Natural killer cell (primary cell): ENCODE measurements around the gene CDC42BPA. TPM values are rescaled to one million over a fixed set of nuclear protein-coding genes. Genes with fewer than 3 reads are reported as not detected.

Experiments
- ATAC-seq, 3 donors: fragments of 150-1000 bp in 2 of 3; fragments of 200-7000 bp in 1 of 3; cut with Tn5 transposase; 1 replicate in 1 of 3; 2 replicates in 2 of 3; pipeline ENCODE4 v1.10.0; 2021; ENCODE audit warnings: mild to moderate bottlenecking in 2 of 3, moderate library complexity in 2 of 3
- DNase-seq, 2 donors: peaks; one replicate each; pipeline versions ENCODE4 v3.0.0 to v3.0.0-alpha.2; 2013 to 2021; ENCODE audit warnings: mixed read lengths in 1 of 2
- H3K27ac ChIP-seq: one replicate; pipeline ENCODE4 v1.5.1; 2013; ENCODE audit warnings: mild to moderate bottlenecking, low read length
- H3K27me3 ChIP-seq: one replicate; pipeline ENCODE4 v1.6.1; 2013; ENCODE audit warnings: low read length; ENCODE audit not compliant: control insufficient read depth, insufficient read depth
- H3K36me3 ChIP-seq: one replicate; pipeline ENCODE4 v1.6.1; 2013; ENCODE audit warnings: low read length; ENCODE audit not compliant: control insufficient read depth, insufficient read depth
- H3K4me1 ChIP-seq: one replicate; pipeline ENCODE4 v1.6.1; 2013; ENCODE audit warnings: low read length; ENCODE audit not compliant: control insufficient read depth, insufficient read depth
- H3K4me3 ChIP-seq: one replicate; pipeline ENCODE4 v1.5.1; 2013; ENCODE audit warnings: low read length
- H3K9me3 ChIP-seq: one replicate; pipeline ENCODE4 v1.6.1; 2013; ENCODE audit warnings: low read length; ENCODE audit not compliant: control insufficient read depth, insufficient read depth
- H3K27ac Mint-ChIP-seq, 2 donors: one replicate each; pipeline ENCODE4 v1.8.0; 2022; ENCODE audit warnings: mild to moderate bottlenecking in 2 of 2, mixed read lengths in 2 of 2, moderate library complexity in 1 of 2
- H3K27me3 Mint-ChIP-seq, 2 donors: one replicate each; pipeline ENCODE4 v1.8.0; 2022; ENCODE audit warnings: low read depth in 2 of 2, mixed read lengths in 2 of 2
- H3K36me3 Mint-ChIP-seq: one replicate; pipeline ENCODE4 v1.8.0; 2022; ENCODE audit warnings: mixed read lengths
- H3K4me1 Mint-ChIP-seq, 2 donors: one replicate each; pipeline ENCODE4 v1.8.0; 2022; ENCODE audit warnings: mixed read lengths in 2 of 2
- H3K4me3 Mint-ChIP-seq: one replicate; pipeline ENCODE4 v1.8.0; 2022; ENCODE audit warnings: mild to moderate bottlenecking, moderate library complexity, mixed read lengths
- H3K9me3 Mint-ChIP-seq, 2 donors: one replicate each; pipeline ENCODE4 v1.8.0; 2022; ENCODE audit warnings: mixed read lengths in 2 of 2
- WGBS: methylation state at CpG from one replicate; pipeline ENCODE4 v1.1.7; 2013; ENCODE audit warnings: missing lambda C conversion rate; ENCODE audit not compliant: insufficient coverage; 5-methylcytosine and 5-hydroxymethylcytosine counted together
- intact Hi-C: fragments of 100-400 bp; cut with micrococcal nuclease; formaldehyde crosslinking; loops from one replicate; pipeline ENCODE4 v1.14.2; 2022
- total RNA-seq, 4 donors: library from RNA; stranded (reverse); fragments of 120-200 nt in 1 of 4; gene quantifications; one replicate each; pipeline versions ENCODE4 v1.2.3 to v1.2.4, GENCODE V29; 2013 to 2022
- TF ChIP-seq, protein P1 (sequence below): fragments of 200-600 bp; IDR thresholded peaks from one replicate; pipeline ENCODE4 v1.8.0; 2022; ENCODE audit warnings: antibody characterized with exemption

CDC42BPA gene
- total RNA-seq, 3 donors from 2014 or later (not counting 1 experiment from before 2014, with no cell fraction given) = 0.14 to 2.4 (median 0.77) TPM

DNA sequence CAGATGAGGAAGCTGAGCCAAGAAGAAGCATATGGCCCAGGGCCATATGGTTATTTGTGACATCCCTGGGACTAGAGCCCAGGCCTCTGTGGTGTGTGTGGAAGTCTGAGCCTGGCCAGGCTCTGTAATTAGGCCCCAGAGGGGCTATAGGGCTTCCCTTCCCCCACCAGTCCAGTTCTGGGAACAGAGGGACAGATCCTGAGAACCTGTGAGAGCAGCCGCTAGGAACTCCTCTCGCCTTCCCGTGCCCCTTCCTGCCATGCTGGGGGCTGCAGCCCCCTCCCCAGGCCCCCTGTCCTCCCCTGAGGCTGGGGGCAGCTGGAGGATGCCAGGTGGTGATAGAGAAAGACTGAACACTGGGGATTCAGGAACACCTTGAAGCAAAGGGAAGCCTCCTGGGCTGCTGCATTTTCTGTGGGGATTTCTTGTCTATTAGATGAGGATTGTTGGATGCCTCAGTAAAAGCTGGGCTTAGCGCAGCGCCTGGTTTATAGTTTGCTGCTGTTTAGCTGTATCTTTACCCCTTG, 344.9 kb downstream of the CDC42BPA start:
- ATAC-seq (no peak), DNase-seq (no peak)
- Histone ChIP-seq H3K9me3 (no peaks in the 10 kb centered on the region), H3K27me3 (no peaks in the 10 kb centered on the region), H3K4me1 (no peaks in the 10 kb centered on the region), H3K4me3 (no peak overlapping the region), H3K27ac (no peak overlapping the region), H3K36me3 (peaks cover 6% of the 10 kb centered on the region)
- TF ChIP-seq, protein P1, sequence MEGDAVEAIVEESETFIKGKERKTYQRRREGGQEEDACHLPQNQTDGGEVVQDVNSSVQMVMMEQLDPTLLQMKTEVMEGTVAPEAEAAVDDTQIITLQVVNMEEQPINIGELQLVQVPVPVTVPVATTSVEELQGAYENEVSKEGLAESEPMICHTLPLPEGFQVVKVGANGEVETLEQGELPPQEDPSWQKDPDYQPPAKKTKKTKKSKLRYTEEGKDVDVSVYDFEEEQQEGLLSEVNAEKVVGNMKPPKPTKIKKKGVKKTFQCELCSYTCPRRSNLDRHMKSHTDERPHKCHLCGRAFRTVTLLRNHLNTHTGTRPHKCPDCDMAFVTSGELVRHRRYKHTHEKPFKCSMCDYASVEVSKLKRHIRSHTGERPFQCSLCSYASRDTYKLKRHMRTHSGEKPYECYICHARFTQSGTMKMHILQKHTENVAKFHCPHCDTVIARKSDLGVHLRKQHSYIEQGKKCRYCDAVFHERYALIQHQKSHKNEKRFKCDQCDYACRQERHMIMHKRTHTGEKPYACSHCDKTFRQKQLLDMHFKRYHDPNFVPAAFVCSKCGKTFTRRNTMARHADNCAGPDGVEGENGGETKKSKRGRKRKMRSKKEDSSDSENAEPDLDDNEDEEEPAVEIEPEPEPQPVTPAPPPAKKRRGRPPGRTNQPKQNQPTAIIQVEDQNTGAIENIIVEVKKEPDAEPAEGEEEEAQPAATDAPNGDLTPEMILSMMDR = no peak
- intact Hi-C loops = no loop called here
- peaks cover 9 to 10% of the 10 kb centered on the region in 2 donors for H3K4me1 Mint-ChIP-seq
- H3K27me3 Mint-ChIP-seq = no peaks in the 10 kb centered on the region
- 91% methylated on average over 5 of the region's 5 CpGs for WGBS
- peak overlapping the region in 1 of 2 donors; percentile 29 for H3K27ac Mint-ChIP-seq
- peaks cover 0 to 6% of the 10 kb centered on the region in 2 donors for H3K9me3 Mint-ChIP-seq
- no peak overlapping the region for H3K4me3 Mint-ChIP-seq
- peaks cover 10% of the 10 kb centered on the region for H3K36me3 Mint-ChIP-seq

DNA sequence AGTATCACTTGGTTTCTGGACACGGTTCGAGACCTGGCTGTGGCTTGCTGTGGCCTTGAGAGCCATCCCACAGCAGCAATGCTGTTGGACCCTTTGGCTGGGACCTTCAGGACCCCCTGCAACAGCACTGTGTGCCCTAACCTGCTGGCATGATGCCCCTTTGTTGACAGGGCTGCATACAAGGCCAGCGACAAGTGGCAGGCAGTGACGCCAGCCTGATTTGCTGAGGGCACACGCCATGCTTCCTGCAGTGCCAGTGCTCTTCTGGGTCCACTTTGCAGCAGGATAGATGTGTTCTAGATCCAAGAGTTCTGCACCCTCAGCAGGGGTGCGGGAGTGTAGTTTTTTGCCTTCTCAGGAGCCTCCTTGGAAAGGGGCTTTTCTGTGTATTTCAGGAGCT, 345.4 kb downstream of the CDC42BPA start:
- peaks cover 10% of the 10 kb centered on the region for H3K36me3 Mint-ChIP-seq
- no peak for ATAC-seq
- Histone ChIP-seq H3K4me3 (no peak overlapping the region), H3K27ac (no peak overlapping the region), H3K4me1 (no peaks in the 10 kb centered on the region), H3K9me3 (no peaks in the 10 kb centered on the region), H3K36me3 (peaks cover 6% of the 10 kb centered on the region), H3K27me3 (no peaks in the 10 kb centered on the region)
- H3K27ac Mint-ChIP-seq = peak overlapping the region in 1 of 2 donors; percentile 29
- intact Hi-C loops = no loop called here
- peaks cover 12 to 13% of the 10 kb centered on the region in 2 donors for H3K4me1 Mint-ChIP-seq
- no peak for DNase-seq
- TF ChIP-seq, protein P1 = no peak
- 95% methylated on average over 6 of the region's 6 CpGs for WGBS
- H3K27me3 Mint-ChIP-seq = no peaks in the 10 kb centered on the region
- no peak overlapping the region for H3K4me3 Mint-ChIP-seq
- peaks cover 0 to 6% of the 10 kb centered on the region in 2 donors for H3K9me3 Mint-ChIP-seq

DNA sequence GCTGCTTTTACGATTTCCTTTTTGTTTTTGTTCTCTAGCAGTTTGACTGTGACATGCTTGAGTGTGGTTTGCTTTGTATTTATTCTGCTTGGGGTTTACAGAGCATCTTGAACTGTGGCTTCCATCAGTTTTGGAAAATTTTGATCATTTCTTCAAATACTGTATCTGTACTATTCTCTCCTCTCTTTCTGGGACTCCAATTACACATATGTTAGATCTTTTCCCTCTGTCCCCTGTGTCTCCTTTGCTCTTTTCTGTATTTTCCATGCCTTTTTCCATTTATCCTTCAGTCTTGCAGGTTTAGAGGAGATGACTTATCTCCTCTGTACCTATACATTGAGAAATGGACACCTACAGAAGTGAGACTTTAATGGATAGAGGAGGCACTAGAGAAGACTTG, 346.5 kb downstream of the CDC42BPA start:
- ATAC-seq (no peak), DNase-seq (no peak)
- WGBS = 100% methylated on average over 1 of the region's 1 CpG
- Mint-ChIP-seq H3K4me3 (no peak overlapping the region), H3K36me3 (peaks cover 10% of the 10 kb centered on the region), H3K9me3 (peaks cover 0 to 6% of the 10 kb centered on the region in 2 donors), H3K4me1 (peaks cover 12 to 13% of the 10 kb centered on the region in 2 donors), H3K27me3 (no peaks in the 10 kb centered on the region), H3K27ac (no peak overlapping the region)
- Histone ChIP-seq H3K36me3 (peaks cover 6% of the 10 kb centered on the region), H3K4me1 (no peaks in the 10 kb centered on the region), H3K27me3 (no peaks in the 10 kb centered on the region), H3K9me3 (no peaks in the 10 kb centered on the region), H3K27ac (no peak overlapping the region), H3K4me3 (no peak overlapping the region)
- intact Hi-C loops = no loop called here
- TF ChIP-seq, protein P1 = no peak

DNA sequence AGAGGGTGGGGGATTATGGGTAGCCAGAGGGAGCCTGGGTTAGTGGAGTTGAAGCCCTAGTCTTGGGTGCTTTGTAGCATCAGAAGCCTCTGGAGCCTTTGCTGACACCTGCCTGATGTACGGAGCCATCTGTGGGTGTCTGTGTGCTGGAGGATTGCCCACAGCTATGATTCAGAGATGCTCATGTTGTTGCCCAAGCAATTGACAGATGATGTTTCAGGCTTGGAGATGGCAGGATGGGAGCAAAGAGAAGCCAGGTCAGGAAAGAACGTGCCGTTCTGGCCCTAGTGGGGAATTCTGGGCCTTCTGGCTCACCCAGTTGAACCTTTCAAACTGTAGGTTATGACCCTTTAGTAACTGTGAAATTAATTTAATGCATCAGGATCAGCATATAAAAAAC, 350.6 kb downstream of the CDC42BPA start:
- intact Hi-C loops = no loop called here
- Histone ChIP-seq H3K36me3 (peaks cover 19% of the 10 kb centered on the region), H3K27ac (no peak overlapping the region), H3K4me3 (no peak overlapping the region), H3K27me3 (no peaks in the 10 kb centered on the region), H3K9me3 (no peaks in the 10 kb centered on the region), H3K4me1 (no peaks in the 10 kb centered on the region)
- H3K4me1 Mint-ChIP-seq = peaks cover 12 to 18% of the 10 kb centered on the region in 2 donors
- DNase-seq = no peak
- ATAC-seq = no peak
- TF ChIP-seq, protein P1 = no peak
- peaks cover 0 to 6% of the 10 kb centered on the region in 2 donors for H3K9me3 Mint-ChIP-seq
- no peaks in the 10 kb centered on the region for H3K27me3 Mint-ChIP-seq
- H3K4me3 Mint-ChIP-seq = no peak overlapping the region
- WGBS = 100% methylated on average over 3 of the region's 3 CpGs
- H3K27ac Mint-ChIP-seq = no peak overlapping the region
- H3K36me3 Mint-ChIP-seq = peaks cover 10% of the 10 kb centered on the region
